Stimulated activated CD4-positive, alpha-beta T cell treated with anti-CD3 and anti-CD28 coated beads, TNF-alpha, amount 100 ng/mL, for 48 hours (primary cell): Measurements from ENCODE around the gene CPT1B.
A peak's percentile ranks its signal among the peaks of the same experiment; 100 is the strongest.
"Not testable (repeated sequence)": the region's sequence is repeated elsewhere in the genome, so short reads cannot be mapped to it uniquely, and the experiment has no call there.

Source experiments
- DNase-seq, 3 donors: peaks; one replicate each; pipeline ENCODE4 v3.0.0-alpha.2; 2020; ENCODE audit warnings: low read depth in 3 of 3

Gene CPT1B

DNA sequence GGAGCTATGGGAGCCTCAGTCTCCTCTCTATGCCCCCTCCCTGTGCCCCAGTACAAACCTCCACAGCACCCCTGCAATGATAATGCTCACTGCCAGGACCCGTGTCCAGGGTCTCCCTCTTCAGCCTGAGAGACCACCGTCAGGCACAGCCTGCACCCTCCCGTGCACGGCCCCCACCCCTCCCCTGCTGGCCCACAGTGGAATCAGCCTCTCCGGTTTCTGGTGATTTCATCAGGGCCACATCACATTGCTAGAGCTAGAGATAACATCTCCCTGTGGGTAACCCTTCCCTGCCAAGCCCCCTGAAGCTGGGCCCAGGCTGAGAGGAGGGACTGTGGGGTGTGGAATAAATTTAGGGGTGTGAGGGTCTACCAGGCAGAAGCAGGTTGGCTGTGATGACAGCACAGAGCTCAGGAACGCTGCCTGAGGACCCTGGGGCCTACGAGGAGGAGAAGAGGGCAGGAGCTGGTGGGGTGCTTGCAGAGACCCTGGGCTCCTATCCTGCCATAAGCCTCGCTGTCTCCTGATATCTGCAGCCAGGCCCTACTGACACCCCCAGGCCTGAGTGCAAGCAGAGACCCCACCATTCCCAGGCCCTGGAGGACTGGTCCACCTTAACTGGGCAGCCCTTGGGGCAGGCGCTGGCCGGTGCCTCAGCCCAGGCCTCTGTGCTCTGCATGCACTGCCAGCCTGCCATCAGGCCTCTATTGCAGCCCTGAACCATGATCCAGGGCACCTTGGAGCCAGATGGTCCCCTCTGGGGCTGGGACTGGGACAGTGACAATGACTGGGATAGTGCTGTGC, 32.5 kb downstream of the CPT1B start, which contains the start of gene KLHDC7B:
Gene KLHDC7B (plus strand): TSS at position 378 of the 804 bp plus-strand sequence. CDS start 345 bp downstream, at position 723.
- DNase-seq: no peak

DNA sequence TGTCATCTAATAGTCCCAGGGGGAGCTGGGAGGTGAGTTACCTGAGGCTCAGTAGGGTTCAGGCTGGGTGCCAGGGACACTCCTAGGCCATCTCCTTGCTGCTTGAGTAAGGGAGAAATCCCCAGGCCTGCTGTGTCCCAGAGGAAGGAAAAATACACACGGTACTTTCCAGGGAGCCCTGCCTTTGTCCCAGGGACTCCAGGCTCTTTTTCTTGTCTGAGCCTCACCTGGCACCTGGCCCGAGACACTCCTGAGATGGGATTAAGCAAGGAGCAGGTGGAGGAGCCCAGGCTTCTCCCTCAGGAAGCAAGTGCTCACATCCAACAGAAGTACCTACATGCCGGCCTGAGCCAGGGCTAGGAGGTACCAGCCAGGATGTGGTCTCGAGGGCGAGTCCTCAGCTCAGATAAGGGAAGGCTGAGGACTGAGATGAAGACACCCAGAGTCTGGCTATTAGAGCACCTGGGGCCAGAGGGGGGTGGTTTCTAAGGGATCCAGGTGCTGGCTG, 33.4 kb downstream of the CPT1B start:
- no peak for DNase-seq

DNA sequence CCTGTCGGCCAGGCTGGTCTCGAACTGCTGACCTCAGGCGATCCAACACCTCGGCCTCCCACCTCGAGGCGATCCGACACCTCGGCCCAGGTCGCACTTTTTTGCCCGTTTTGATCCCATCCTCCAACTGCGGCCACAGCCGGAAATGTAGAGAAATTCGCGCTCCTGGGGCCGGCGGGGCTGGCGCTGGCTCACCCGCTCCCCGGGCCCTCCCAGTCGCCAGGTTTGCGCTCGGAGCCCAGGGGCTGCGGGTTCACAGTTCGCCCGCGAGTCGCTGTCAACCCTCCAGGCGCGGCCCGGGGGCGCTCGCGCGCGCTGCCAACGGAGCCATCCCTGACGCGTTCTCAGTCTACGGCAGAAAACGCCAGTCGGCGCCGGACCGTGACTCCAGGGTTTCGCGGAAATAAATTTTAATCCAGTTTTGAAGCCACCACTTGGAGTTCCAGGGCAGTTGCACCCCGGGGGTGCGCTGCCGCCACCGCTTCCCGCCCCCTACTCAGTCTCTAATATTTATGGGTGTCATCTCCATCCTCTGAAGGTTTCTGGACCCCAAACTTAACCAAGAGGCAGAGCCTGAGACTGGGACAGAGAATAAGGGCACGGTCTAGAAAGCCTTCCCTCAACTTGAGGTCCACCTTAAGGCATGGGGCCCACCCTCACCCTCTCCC, 34.0 kb downstream of the CPT1B start:
- peak in 2 of 3 donors; percentile 71 to 81 for DNase-seq

DNA sequence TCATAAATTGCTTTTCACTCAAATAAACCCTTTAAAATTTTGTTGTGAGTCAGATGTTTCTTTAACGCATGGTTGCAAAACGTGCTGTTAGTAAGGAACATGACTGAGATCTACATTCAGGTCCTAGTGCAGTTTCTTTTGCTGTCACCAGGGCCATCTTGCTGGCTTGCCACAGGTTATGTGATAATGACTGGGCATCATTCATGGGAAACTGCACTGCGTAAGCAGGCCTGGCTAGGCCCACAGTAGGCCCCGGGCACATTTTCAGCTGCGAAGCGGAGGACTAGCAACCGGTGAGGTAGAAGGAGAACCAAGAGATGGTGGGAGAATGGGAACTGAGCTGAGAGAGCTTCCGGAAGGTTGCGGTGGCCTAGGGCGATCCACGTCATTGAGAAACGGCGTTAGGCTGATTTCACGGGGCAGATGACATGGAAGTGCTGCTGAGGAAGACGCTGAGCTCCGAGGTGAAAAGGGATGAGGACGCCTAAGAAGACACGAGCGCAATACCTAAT, 35.8 kb downstream of the CPT1B start:
- DNase-seq: no peak

DNA sequence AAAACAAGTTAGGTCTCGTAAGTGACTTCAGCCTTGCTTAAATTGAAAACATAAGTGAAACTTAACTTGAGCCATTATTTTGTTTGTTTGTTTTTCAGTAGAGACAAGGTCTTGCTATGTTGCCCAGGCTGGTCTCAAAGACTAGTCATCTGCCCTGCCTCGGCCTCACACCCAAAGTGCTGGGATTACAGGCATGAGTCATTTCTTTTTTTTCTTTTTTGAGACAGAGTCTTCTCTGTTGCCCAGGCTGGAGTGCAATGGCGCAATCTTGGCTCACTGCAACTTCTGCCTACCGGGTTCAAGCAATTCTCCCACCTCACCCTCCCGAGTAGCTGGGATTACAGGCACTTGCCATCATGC, 36.6 kb downstream of the CPT1B start:
- DNase-seq: not testable (repeated sequence)

DNA sequence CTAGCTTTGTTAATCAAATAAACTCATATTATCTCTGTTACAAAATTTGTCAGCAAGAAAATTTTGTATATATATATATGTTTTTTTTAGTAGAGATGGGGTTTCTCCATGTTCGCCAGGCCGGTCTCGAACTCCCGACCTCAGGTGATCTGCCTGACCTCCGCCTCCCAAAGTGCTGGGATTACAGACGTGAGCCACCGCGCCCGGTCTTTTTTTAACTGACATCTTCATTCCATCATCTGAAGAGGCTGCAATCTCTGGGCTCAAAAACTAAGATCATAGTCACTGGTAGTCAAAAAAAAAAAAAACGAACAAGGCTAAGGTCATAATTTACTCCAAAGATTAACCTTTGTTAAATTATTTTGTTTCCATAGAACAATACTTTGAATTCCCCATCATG, 37.8 kb downstream of the CPT1B start:
- no peak for DNase-seq

DNA sequence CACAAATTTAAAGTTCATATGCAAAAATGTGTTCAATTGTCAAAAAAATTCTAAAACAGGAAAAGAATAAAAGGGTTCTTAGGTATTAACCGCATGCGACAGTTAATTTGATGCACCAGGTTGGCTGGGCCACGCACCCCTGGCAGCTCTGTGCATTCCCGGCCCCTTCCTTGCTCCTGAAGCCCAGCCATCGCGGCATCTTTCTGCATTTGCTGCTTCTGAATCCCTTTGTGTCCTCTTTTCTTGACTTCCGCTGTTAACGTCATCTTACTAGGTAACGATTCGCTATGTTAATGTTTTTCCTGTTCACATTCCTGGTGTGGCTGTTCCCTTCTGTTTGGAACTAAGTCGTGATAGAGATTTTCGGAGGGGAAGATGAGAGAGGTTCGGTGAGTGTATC, 40.5 kb downstream of the CPT1B start:
- no peak for DNase-seq

DNA sequence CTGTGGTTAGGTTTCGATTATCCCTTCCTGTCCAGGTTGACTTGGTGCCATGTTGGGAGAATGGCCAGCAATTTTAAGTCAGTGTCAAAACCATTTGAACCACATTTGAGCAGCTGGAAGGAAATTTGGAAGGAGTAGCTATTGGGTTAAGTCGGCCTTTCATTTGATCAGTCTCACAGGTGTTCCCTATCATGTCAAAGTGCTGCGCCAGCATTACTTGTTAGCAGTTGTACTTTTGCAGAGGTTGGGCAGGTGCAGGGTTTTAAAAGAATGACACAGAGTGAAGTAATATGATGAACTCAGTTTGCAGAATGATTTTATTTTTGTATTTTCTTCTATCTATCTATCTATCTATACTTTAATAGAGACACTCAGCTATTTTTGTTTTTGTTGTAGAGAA, 42.0 kb downstream of the CPT1B start:
- no peak for DNase-seq

DNA sequence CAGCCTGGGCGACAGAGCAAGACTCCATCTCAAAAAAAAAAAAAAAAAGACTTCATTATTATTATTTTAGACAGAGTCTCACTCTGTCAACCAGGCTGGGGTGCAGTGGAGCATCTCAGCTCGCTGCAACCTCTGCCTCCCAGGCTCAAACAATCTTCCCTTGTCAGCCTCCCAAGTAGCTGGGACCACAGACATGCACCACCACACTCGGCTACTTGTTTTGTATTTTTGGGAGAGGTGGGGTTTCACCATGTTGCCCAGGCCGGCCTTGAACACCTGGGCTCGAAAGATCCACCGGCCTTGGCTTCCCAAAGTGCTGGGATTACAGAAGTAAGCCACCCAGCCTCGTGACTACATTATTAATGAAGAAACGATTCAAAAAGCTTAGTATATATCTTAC, 43.1 kb downstream of the CPT1B start:
- no peak for DNase-seq

DNA sequence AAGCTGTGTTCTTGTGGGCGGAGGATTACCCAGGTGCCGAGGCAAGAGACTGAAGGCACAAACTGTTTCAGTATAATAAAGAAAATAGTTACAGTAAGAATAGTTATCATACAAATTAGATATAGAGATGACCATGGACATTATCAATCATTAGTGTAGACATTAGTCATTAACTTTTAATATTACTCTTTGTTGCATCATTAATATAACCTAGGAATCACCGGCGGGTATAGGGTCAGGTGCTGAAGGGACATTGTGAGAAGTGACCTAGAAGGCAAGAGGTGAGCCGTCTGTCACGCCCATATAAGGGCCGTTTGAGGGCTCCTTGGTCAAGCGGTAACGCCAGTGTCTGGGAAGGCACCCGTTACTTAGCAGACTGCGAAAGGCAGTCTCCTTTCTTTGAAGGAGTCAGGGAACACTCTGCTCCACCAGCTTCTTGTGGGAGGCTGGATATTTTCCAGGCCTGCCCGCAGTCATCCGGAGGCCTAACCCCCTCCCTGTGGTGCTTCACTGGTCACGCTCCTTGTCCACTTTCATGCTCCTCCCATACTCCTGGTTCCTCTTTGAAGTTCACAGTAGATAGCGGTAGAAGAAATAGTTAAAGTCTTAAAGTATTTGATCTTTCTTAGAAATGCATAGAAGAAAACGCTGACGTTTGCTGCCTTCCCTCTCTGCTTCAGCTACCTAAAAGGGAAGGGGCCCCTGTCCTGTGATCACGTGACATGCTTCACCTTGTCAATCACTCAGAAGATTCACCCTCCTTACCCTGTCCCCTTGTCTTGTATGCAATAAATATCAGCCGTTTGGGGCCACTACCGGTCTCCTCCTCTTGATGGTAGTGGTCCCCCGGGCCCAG, 44.1 kb downstream of the CPT1B start:
- not testable (repeated sequence) for DNase-seq

DNA sequence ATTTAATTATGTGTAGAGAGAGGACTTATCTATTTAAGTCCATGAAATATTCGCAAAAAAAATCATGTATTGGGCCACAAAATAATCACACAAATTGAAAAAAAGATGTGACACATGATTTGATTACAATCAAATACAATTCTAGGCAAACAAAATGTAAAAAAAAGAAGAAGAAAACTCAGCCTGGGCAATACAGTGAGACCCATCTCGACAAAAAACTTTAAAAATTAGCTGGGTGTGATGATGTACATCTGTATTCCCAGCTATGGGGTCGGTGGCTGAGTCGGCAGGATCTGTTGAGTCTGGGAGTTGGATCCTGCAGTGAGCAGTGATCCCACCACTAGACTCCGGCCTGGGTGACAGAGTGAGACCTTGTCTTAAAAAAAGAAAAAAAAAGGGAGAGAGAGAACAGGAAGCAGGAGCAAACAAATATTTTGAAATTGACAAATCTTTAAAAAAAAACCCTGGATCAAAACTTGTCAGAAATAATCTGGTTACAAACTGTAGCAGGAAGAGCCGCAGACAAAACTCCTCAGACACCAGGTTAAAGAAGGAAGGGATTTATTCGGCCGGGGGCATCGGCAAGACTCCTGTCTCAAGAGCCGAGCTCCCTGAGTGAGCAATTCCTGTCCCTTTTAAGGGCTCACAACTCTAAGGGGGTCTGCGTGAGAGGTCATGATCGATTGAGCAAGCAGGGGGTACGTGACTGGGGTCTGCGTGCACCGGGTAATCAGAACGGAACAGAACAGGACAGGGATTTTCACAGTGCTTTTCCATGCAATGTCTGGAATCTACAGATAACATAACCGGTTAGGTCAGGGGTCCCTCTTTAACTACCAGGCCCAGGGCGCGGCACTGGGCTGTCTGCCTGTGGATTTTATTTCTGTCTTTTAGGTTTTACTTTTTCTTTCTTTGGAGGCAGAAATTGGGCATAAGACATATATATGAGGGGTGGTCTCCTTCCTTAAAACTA, 45.1 kb downstream of the CPT1B start:
- no peak for DNase-seq

DNA sequence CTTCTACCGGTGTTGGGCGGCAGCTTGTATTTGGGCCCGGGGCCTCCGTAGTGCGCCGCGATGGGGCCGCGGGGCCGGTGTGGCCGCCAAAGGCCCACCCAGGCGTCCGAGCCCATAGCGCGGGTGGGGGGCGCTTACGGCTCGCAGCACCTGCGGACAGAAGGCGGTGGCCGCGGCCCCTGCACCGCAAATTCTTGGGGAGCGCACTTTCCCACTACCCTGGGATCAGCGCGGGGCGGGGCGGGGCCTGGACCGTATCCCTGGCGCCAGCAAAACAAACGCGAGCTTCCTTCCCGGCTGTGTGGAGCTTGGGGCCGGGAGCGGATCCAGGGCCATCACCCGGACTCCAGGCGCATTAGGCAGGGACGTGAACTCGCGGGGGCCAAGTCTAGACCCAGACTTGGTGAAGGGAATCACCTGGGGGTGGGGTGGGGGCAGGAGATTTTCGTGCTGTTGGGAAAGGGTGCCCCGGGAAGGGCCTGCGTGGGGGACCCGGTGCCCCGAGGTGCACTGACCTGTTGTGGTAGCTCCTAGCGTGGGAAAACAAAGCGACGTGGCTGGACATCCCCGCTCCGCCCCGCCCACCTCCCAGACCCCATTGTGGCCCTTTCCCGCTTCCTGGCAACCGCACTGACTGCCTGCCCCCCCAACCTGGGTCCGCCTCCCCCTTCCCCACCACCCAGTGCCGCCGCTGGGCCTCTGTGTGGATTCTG, 46.1 kb downstream of the CPT1B start:
- DNase-seq: no peak

DNA sequence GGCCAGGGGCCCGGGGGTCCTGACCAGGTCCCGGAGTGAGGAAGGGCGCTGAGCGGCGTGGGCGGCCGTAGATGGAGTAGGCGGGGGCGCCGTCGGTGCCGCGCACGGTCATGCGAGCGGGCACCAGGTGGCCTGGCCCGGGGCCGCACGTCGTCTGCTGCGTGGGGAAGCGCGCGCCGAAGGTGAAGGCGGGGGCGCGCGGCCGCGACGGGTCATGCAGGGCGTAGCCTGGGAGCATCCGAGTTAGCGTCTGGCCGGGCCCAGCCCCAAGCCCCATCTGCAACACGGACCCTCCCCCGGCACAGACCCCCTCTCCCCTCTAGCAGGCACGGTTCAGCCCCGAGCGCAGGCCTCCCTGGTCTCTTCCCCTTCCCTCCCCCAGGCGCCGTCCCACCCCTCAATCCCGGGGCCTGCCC, 46.7 kb downstream of the CPT1B start:
- DNase-seq: peak in 2 of 3 donors; percentile 56 to 67

DNA sequence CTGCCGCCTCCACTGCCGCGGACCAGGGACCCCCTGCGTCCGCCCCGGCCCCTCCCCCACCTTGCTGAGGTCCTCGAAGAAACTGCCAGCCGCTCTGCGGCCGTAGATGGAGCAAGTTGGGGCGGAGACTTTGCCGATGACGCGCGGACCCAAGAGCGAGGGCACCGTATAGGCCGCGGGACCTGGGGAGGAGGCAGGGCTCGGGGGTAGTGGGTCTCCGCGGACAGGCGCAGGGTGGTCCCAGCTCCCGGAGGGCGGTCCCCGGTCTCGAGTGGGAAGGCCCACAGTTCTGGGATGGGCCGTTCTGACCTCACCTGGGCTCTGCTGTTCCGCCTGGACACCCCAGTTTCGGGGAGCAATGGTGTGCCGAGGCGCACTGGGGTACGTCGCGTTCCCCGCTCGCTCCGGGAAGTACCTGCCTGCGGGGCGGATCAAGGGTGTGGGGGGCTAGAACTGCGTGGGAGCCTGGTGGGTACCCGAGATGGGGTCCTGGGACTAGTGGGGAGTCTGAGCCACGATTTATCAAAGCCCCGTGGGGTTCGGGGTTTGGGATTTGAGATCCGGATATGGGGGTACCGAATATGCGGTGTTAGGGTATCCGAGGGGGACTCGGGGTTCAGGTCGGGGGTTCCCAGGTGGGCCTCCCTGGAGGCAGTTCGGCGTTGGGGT, 47.2 kb downstream of the CPT1B start:
- DNase-seq: peak; percentile 66 to 83 (median 71)

DNA sequence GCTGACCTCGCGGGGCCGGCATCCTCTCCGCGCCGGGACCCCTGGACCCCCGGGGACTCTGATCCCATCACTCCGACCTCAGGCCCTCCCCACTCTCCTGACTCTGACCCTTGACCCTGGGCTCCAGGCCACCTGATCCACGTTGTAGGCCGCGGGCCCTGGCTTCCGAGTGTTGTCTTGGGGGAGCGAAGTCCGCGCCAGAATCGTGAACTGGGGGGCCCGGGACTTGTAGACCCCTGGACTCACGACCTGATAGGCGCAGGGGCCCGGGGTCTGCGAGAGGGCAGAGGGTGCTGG, 47.7 kb downstream of the CPT1B start:
- no peak for DNase-seq

DNA sequence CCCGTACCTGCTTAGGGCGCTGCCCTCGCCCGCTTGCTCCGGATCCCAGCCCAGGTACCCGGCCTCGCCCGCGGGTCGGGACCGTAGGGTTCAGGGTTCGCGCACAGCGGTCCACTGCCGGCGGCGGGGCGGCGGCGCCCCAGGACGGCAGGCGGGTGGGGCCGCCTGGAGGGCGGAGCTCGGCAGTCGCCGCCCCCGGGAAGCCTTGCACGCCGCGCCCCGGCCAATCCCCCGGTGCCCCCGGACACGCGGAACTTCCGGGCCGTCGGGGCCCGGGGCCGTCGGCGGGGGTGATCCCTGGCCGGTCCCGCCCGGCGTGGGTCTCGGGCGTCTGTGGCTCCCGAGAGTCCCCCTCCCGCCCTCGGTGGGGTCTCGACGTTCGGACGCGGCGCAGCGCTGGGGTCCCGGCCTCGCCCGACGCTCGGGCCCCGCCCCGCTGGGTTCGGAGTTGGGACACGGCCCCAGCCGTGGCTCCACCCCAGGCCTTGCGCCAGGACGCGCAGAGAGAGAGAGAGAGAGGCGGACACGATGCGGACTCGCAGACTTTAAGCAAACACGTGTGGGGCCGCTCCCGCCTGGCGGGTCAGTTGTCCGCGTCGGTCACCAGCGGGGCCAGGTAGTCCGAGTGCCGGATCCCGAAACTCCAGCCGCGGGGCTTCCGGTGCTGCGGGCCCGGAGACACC, 48.2 kb downstream of the CPT1B start, which contains the start of gene TYMP:
Gene TYMP (minus strand): TSS at position 116 of the 683 bp plus-strand sequence. CDS start 303 bp downstream, outside the sequence.
- DNase-seq: peak in 1 of 3 donors; percentile 47

DNA sequence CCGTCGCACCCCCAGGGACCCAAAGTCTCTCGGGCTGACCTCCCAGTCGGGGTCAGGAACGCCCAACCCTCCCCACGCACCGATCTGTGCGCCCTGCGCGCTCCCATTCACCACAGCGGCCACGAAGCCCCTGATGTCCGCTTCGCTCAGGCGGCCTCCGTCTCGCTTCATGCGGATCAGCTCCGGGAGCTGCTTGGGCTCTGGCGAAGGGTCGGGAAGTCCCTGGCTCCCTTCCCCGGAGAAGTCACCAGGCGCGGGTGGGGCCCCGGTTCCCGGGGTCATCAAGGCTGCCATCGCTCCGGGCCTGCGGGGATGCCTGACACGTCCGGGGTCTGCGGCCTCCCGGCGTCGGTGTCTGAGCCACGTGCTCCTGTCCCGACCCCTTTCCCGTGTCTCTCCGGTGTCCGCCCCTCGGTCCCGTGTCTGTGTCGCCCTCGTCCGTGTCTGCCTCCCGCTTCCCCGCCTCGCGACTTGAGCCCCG, 48.8 kb downstream of the CPT1B start:
- no peak for DNase-seq

DNA sequence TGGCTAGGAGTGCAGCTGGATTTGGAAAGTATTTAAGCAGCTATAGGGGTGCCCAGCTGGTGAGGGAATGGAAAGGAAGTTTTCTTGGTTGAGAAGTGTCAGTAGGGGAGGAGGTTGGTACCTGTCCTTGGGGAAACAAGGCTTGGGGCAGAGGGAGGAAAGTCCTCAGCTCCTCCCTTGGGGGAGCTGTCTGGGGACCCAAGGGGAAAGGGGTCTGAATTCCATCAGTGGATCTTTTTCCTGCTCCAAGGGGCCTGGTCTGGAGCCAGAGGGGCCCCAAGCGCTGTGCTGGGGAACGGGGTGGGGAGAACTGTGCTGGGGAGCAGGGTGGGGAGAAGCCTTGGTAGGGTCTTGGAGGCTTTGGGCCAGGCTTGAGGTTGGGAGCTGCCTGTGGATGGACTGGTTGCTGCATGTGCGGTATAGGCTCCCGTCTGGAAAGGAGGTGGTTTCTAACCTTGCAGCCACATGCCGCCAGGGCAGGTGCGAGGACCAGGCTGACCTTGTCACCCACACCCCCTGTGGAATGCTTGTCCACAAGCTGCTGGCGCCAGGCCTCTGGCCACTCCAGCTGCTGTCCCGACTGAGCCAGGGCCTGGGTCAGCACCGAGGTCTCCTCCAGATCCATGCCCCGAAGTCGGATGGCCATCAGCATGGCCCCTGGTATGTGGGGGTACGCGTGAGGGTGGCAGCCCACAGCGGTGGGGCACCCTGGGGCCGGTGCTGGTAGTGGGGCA, 49.4 kb downstream of the CPT1B start:
- DNase-seq: no peak
